ENCODE data around the gene LAMA2.

The LAMA2 gene

GRCh38 chr6:129369737-129370136 is 486.8 kb downstream of the LAMA2 start:
- no peak for TF ChIP-seq YY1 (IDR thresholded peaks at IDR 0.05; ENCODE audit: low read depth)
- no peak for TF ChIP-seq TEAD4 (IDR thresholded peaks at IDR 0.05)
- no peak for TF ChIP-seq TAF1 (IDR thresholded peaks at IDR 0.05; ENCODE audit: low read depth)
- no peak for TF ChIP-seq TCF12 (IDR thresholded peaks at IDR 0.05; ENCODE audit: low read depth)
- no peak for TF ChIP-seq EGR1 (IDR thresholded peaks at IDR 0.05)
- no peak for TF ChIP-seq EP300 (IDR thresholded peaks at IDR 0.05; ENCODE audit: borderline replicate concordance)

GRCh38 chr6:129370268-129370916 is 487.5 kb downstream of the LAMA2 start:
- no peak for TF ChIP-seq FOXM1 (IDR thresholded peaks at IDR 0.05; ENCODE audit: borderline replicate concordance, low read depth)
- TF ChIP-seq RAD21 (IDR thresholded peaks at IDR 0.05; ENCODE audit: low read depth): peak; percentile 68

- no peak for TF ChIP-seq NFIC (IDR thresholded peaks at IDR 0.05)
- TF ChIP-seq TCF12 (IDR thresholded peaks at IDR 0.05; ENCODE audit: low read depth): no peak
Observed at GRCh38 chr6:129381885-129382284, 498.9 kb downstream of the LAMA2 start.

- TF ChIP-seq MAX (IDR thresholded peaks at IDR 0.05) (no peak), TAF1 (IDR thresholded peaks at IDR 0.05; ENCODE audit: low read depth) (no peak), ZBTB7A (IDR thresholded peaks at IDR 0.05; ENCODE audit: low read depth) (no peak), TCF12 (IDR thresholded peaks at IDR 0.05; ENCODE audit: low read depth) (no peak), YY1 (IDR thresholded peaks at IDR 0.05; ENCODE audit: low read depth) (no peak), NFIC (IDR thresholded peaks at IDR 0.05) (no peak), EGR1 (IDR thresholded peaks at IDR 0.05) (no peak), REST (IDR thresholded peaks at IDR 0.05; ENCODE audit: low read depth) (no peak), USF1 (IDR thresholded peaks at IDR 0.05) (no peak), CREB1 (IDR thresholded peaks at IDR 0.05; ENCODE audit: low read depth) (no peak), RAD21 (IDR thresholded peaks at IDR 0.05; ENCODE audit: low read depth) (no peak), TEAD4 (IDR thresholded peaks at IDR 0.05) (no peak), EP300 (IDR thresholded peaks at IDR 0.05; ENCODE audit: borderline replicate concordance) (no peak), CEBPB (IDR thresholded peaks at IDR 0.05) (no peak)
Observed at GRCh38 chr6:129382916-129383315, 500.0 kb downstream of the LAMA2 start.

- no peak for TF ChIP-seq CREB1 (IDR thresholded peaks at IDR 0.05; ENCODE audit: low read depth)
- no peak for TF ChIP-seq REST (IDR thresholded peaks at IDR 0.05; ENCODE audit: low read depth)
- no peak for TF ChIP-seq MAX (IDR thresholded peaks at IDR 0.05)
- no peak for TF ChIP-seq TCF12 (IDR thresholded peaks at IDR 0.05; ENCODE audit: low read depth)
- no peak for TF ChIP-seq FOXM1 (IDR thresholded peaks at IDR 0.05; ENCODE audit: borderline replicate concordance, low read depth)
- TF ChIP-seq TAF1 (IDR thresholded peaks at IDR 0.05; ENCODE audit: low read depth): no peak
- no peak for TF ChIP-seq ZBTB7A (IDR thresholded peaks at IDR 0.05; ENCODE audit: low read depth)
Observed at GRCh38 chr6:129385117-129385516, 502.2 kb downstream of the LAMA2 start.

GRCh38 chr6:129390900-129391299 is 508.0 kb downstream of the LAMA2 start:
- TF ChIP-seq MAX (IDR thresholded peaks at IDR 0.05) (no peak), USF1 (IDR thresholded peaks at IDR 0.05) (no peak), TEAD4 (IDR thresholded peaks at IDR 0.05) (no peak), CEBPB (IDR thresholded peaks at IDR 0.05) (no peak), YY1 (IDR thresholded peaks at IDR 0.05; ENCODE audit: low read depth) (no peak), REST (IDR thresholded peaks at IDR 0.05; ENCODE audit: low read depth) (no peak), NFIC (IDR thresholded peaks at IDR 0.05) (no peak), RAD21 (IDR thresholded peaks at IDR 0.05; ENCODE audit: low read depth) (no peak), CREB1 (IDR thresholded peaks at IDR 0.05; ENCODE audit: low read depth) (no peak), FOXM1 (IDR thresholded peaks at IDR 0.05; ENCODE audit: borderline replicate concordance, low read depth) (no peak), EGR1 (IDR thresholded peaks at IDR 0.05) (no peak), ZBTB7A (IDR thresholded peaks at IDR 0.05; ENCODE audit: low read depth) (no peak), TAF1 (IDR thresholded peaks at IDR 0.05; ENCODE audit: low read depth) (no peak), TCF12 (IDR thresholded peaks at IDR 0.05; ENCODE audit: low read depth) (no peak), EP300 (IDR thresholded peaks at IDR 0.05; ENCODE audit: borderline replicate concordance) (no peak)
